ENCODE data around the gene C17orf78.

DNA sequence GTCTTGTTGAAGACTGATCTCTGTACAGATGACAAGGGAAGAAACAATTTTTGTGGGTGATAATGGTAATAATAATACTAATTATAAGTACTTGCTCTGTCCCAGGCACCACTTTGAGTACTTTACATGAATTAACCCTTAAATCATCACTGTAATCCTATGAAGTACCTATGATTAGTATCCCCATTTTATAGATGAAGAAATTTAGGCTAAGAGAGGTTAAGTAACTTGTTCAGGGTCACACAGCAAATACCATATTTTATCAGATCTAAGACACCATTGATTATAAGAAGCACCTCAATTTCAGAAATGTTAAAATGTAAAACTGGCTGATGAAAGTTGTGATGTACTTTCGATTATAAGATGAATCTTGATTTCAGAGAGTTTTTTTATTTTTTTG is 49.5 kb downstream of the C17orf78 start:
- TF ChIP-seq, protein P1, sequence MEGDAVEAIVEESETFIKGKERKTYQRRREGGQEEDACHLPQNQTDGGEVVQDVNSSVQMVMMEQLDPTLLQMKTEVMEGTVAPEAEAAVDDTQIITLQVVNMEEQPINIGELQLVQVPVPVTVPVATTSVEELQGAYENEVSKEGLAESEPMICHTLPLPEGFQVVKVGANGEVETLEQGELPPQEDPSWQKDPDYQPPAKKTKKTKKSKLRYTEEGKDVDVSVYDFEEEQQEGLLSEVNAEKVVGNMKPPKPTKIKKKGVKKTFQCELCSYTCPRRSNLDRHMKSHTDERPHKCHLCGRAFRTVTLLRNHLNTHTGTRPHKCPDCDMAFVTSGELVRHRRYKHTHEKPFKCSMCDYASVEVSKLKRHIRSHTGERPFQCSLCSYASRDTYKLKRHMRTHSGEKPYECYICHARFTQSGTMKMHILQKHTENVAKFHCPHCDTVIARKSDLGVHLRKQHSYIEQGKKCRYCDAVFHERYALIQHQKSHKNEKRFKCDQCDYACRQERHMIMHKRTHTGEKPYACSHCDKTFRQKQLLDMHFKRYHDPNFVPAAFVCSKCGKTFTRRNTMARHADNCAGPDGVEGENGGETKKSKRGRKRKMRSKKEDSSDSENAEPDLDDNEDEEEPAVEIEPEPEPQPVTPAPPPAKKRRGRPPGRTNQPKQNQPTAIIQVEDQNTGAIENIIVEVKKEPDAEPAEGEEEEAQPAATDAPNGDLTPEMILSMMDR (IDR thresholded peaks at IDR 0.05): no peak
- TF ChIP-seq EZH2 (IDR thresholded peaks at IDR 0.05; ENCODE audit: borderline replicate concordance, insufficient read depth, low read depth, low read length, poor library complexity, severe bottlenecking): no peak

Data from B cell (primary cell).